Testis (tissue), 2 donors: ENCODE measurements around the gene RCL1.

ENCODE experiments used
- CTCF ChIP-seq, 3 experiments: fragments of 450-650 bp in 2 of 3; fragments of 200-600 bp in 1 of 3; sonication (generic) in 1 of 3; IDR thresholded peaks; one replicate each; pipeline ENCODE4 v1.5.1; 2016 to 2019; ENCODE audit warnings: antibody characterized with exemption in 3 of 3, mild to moderate bottlenecking in 2 of 3, moderate library complexity in 1 of 3
- POLR2A ChIP-seq: fragments of 450-650 bp; IDR thresholded peaks from one replicate; pipeline ENCODE4 v1.6.1; 2017; ENCODE audit warnings: antibody characterized with exemption, mild to moderate bottlenecking, moderate library complexity

- TF ChIP-seq CTCF (IDR thresholded peaks at IDR 0.05), result no peak
- no peak for TF ChIP-seq POLR2A
Measured at GRCh38 chr9:4743131-4743875, 49.4 kb upstream of the RCL1 start.
